Measurements from ENCODE around the gene EPHB6.

Gene EPHB6

DNA sequence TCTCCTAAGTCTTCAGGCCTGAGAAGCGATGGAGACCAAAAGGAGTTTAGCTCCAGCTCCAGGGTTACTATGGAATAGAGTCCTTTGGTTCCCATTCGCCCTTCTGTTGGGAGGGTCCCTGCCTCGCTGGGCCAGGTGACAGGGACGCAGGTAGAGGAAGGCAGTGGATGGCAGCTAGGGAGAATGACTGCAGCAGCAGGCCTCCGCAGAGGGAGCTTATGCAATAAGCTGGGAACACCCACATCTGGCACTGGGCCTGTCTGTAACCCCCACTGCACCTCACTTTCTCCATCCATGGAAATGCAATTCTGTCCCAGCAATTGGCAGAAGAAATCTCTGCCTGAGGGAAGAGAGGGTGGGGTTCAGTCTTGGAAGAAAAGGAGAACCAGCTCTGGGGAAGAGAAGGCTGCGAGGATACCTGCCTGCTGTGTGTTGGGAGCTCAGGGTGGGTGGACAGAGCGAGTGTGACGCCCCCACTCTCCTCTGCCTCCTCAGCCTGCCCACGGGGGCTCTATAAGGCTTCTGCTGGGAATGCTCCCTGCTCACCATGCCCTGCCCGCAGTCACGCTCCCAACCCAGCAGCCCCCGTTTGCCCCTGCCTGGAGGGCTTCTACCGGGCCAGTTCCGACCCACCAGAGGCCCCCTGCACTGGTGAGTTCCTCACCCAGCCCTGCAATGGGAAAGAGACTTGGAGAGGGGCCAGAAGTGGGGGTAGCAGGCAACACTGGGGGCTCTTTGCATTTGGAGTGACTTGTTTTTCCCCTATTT is 10.3 kb downstream of the EPHB6 start:
- TF ChIP-seq TCF12 (IDR thresholded peaks at IDR 0.05; ENCODE audit: low read depth) (no peak), TAF1 (IDR thresholded peaks at IDR 0.05; ENCODE audit: low read depth) (no peak), EP300 (IDR thresholded peaks at IDR 0.05; ENCODE audit: borderline replicate concordance) (no peak), YY1 (IDR thresholded peaks at IDR 0.05; ENCODE audit: low read depth) (no peak), FOXM1 (IDR thresholded peaks at IDR 0.05; ENCODE audit: borderline replicate concordance, low read depth) (no peak), CREB1 (IDR thresholded peaks at IDR 0.05; ENCODE audit: low read depth) (no peak), EGR1 (IDR thresholded peaks at IDR 0.05) (no peak), RAD21 (IDR thresholded peaks at IDR 0.05; ENCODE audit: low read depth) (no peak), ZBTB7A (IDR thresholded peaks at IDR 0.05; ENCODE audit: low read depth) (no peak), NFIC (IDR thresholded peaks at IDR 0.05) (no peak), CEBPB (IDR thresholded peaks at IDR 0.05) (no peak), TEAD4 (IDR thresholded peaks at IDR 0.05) (no peak)
- TF ChIP-seq, protein P1, sequence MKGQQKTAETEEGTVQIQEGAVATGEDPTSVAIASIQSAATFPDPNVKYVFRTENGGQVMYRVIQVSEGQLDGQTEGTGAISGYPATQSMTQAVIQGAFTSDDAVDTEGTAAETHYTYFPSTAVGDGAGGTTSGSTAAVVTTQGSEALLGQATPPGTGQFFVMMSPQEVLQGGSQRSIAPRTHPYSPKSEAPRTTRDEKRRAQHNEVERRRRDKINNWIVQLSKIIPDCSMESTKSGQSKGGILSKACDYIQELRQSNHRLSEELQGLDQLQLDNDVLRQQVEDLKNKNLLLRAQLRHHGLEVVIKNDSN (IDR thresholded peaks at IDR 0.05), result no peak
- TF ChIP-seq, protein P2, sequence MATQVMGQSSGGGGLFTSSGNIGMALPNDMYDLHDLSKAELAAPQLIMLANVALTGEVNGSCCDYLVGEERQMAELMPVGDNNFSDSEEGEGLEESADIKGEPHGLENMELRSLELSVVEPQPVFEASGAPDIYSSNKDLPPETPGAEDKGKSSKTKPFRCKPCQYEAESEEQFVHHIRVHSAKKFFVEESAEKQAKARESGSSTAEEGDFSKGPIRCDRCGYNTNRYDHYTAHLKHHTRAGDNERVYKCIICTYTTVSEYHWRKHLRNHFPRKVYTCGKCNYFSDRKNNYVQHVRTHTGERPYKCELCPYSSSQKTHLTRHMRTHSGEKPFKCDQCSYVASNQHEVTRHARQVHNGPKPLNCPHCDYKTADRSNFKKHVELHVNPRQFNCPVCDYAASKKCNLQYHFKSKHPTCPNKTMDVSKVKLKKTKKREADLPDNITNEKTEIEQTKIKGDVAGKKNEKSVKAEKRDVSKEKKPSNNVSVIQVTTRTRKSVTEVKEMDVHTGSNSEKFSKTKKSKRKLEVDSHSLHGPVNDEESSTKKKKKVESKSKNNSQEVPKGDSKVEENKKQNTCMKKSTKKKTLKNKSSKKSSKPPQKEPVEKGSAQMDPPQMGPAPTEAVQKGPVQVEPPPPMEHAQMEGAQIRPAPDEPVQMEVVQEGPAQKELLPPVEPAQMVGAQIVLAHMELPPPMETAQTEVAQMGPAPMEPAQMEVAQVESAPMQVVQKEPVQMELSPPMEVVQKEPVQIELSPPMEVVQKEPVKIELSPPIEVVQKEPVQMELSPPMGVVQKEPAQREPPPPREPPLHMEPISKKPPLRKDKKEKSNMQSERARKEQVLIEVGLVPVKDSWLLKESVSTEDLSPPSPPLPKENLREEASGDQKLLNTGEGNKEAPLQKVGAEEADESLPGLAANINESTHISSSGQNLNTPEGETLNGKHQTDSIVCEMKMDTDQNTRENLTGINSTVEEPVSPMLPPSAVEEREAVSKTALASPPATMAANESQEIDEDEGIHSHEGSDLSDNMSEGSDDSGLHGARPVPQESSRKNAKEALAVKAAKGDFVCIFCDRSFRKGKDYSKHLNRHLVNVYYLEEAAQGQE (IDR thresholded peaks at IDR 0.05; ENCODE audit: low read depth), result no peak
- TF ChIP-seq, protein P3, sequence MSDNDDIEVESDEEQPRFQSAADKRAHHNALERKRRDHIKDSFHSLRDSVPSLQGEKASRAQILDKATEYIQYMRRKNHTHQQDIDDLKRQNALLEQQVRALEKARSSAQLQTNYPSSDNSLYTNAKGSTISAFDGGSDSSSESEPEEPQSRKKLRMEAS (IDR thresholded peaks at IDR 0.05), result no peak

DNA sequence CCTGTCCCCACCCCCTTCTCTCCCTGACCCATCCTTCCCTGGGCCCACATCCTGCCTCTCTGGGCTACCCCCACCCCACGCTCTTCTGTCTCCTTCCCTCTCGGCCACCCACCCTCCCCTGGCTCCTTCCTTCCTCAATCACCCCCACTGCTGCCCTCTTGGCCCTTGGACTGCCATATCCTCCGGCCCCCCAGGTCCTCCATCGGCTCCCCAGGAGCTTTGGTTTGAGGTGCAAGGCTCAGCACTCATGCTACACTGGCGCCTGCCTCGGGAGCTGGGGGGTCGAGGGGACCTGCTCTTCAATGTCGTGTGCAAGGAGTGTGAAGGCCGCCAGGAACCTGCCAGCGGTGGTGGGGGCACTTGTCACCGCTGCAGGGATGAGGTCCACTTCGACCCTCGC is 10.9 kb downstream of the EPHB6 start:
- no peak for TF ChIP-seq CEBPB (IDR thresholded peaks at IDR 0.05)
- no peak for TF ChIP-seq YY1 (IDR thresholded peaks at IDR 0.05; ENCODE audit: low read depth)
- no peak for TF ChIP-seq CREB1 (IDR thresholded peaks at IDR 0.05; ENCODE audit: low read depth)
- TF ChIP-seq, protein P3 (IDR thresholded peaks at IDR 0.05), result no peak
- no peak for TF ChIP-seq TAF1 (IDR thresholded peaks at IDR 0.05; ENCODE audit: low read depth)
- TF ChIP-seq, protein P2 (IDR thresholded peaks at IDR 0.05; ENCODE audit: low read depth), result no peak
- no peak for TF ChIP-seq EP300 (IDR thresholded peaks at IDR 0.05; ENCODE audit: borderline replicate concordance)
- no peak for TF ChIP-seq TCF12 (IDR thresholded peaks at IDR 0.05; ENCODE audit: low read depth)
- TF ChIP-seq RAD21 (IDR thresholded peaks at IDR 0.05; ENCODE audit: low read depth), result no peak
- no peak for TF ChIP-seq TEAD4 (IDR thresholded peaks at IDR 0.05)
- TF ChIP-seq, protein P1 (IDR thresholded peaks at IDR 0.05), result no peak
- no peak for TF ChIP-seq NFIC (IDR thresholded peaks at IDR 0.05)
- TF ChIP-seq EGR1 (IDR thresholded peaks at IDR 0.05), result no peak
- TF ChIP-seq FOXM1 (IDR thresholded peaks at IDR 0.05; ENCODE audit: borderline replicate concordance, low read depth), result no peak
- no peak for TF ChIP-seq ZBTB7A (IDR thresholded peaks at IDR 0.05; ENCODE audit: low read depth)

DNA sequence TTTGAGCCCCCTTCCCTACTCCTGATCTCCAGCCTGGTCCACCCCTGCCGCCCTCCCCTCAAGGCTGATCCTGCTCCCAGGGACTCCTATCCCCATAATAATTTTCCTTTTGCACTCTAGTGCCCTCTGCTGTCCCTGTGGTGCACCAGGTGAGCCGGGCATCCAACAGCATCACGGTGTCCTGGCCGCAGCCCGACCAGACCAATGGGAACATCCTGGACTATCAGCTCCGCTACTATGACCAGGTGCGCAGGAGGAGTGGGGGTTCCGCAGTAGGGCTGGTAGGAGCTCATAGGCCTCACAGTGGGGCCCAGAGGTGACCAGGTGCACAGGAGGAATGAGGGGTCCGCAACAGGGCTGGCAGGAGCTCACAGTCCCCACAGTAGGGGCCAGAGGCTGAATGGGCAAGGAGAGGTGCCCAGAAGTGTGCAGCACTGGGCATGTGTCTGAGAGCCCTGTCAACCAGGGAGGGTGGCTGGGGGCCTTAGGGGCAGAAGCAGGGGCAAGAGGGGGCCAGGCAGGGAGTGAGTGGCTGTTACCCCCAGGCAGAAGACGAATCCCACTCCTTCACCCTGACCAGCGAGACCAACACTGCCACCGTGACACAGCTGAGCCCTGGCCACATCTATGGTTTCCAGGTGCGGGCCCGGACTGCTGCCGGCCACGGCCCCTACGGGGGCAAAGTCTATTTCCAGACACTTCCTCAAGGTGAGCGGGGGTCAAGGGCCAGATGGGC is 11.7 kb downstream of the EPHB6 start:
- peak; percentile 71 for TF ChIP-seq RAD21 (IDR thresholded peaks at IDR 0.05; ENCODE audit: low read depth)
- TF ChIP-seq, protein P2 (IDR thresholded peaks at IDR 0.05; ENCODE audit: low read depth), result no peak
- no peak for TF ChIP-seq EGR1 (IDR thresholded peaks at IDR 0.05)
- no peak for TF ChIP-seq CREB1 (IDR thresholded peaks at IDR 0.05; ENCODE audit: low read depth)

DNA sequence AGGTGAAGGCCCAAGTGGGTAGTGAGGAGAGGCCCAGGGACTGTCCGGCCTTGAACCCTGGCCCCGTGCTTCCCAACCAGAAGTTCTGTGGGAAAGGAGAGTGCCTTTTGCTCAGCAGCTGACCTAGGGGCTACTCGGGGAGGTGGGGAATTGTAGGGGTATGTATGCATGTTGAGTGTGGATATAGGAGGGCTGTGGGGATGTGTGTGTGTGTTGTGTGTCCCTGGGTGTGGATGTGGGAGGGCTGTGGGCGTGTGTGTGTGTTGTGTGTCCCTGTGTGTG is 12.2 kb downstream of the EPHB6 start:
- no peak for TF ChIP-seq EP300 (IDR thresholded peaks at IDR 0.05; ENCODE audit: borderline replicate concordance)
- TF ChIP-seq, protein P1 (IDR thresholded peaks at IDR 0.05), result no peak
- TF ChIP-seq TCF12 (IDR thresholded peaks at IDR 0.05; ENCODE audit: low read depth), result no peak
- TF ChIP-seq CREB1 (IDR thresholded peaks at IDR 0.05; ENCODE audit: low read depth), result no peak
- TF ChIP-seq YY1 (IDR thresholded peaks at IDR 0.05; ENCODE audit: low read depth), result no peak
- TF ChIP-seq, protein P3 (IDR thresholded peaks at IDR 0.05), result no peak
- TF ChIP-seq CEBPB (IDR thresholded peaks at IDR 0.05), result no peak
- no peak for TF ChIP-seq TEAD4 (IDR thresholded peaks at IDR 0.05)
- no peak for TF ChIP-seq TAF1 (IDR thresholded peaks at IDR 0.05; ENCODE audit: low read depth)
- no peak for TF ChIP-seq NFIC (IDR thresholded peaks at IDR 0.05)
- no peak for TF ChIP-seq EGR1 (IDR thresholded peaks at IDR 0.05)
- no peak for TF ChIP-seq RAD21 (IDR thresholded peaks at IDR 0.05; ENCODE audit: low read depth)
- TF ChIP-seq FOXM1 (IDR thresholded peaks at IDR 0.05; ENCODE audit: borderline replicate concordance, low read depth), result no peak
- TF ChIP-seq, protein P2 (IDR thresholded peaks at IDR 0.05; ENCODE audit: low read depth), result no peak
- TF ChIP-seq ZBTB7A (IDR thresholded peaks at IDR 0.05; ENCODE audit: low read depth), result no peak
